Esophagus muscularis mucosa (tissue), 4 donors: ENCODE results near the gene TMEM86B. TPM values are rescaled to one million over a fixed set of nuclear protein-coding genes. Genes with fewer than 3 reads are reported as not detected.

Experiments used
- DNase-seq: peaks from one replicate; pipeline ENCODE4 v3.0.0-alpha.2; 2017; ENCODE audit errors: extremely low spot score
- H3K27ac ChIP-seq, 4 donors: fragments of 200-600 bp; sonication (generic); replicated peaks in 1 of 4; 1 replicate in 3 of 4; 2 replicates in 1 of 4; pipeline ENCODE4 v1.5.1; 2016 to 2019; ENCODE audit warnings: mild to moderate bottlenecking in 1 of 4
- H3K27me3 ChIP-seq, 4 donors: fragments of 200-600 bp; sonication (generic); one replicate each; pipeline versions ENCODE4 v1.5.1 to v1.6.0; 2016 to 2019
- H3K36me3 ChIP-seq, 4 donors: fragments of 200-600 bp; sonication (generic); one replicate each; pipeline ENCODE4 v1.5.1; 2016 to 2019
- H3K4me1 ChIP-seq, 4 donors: fragments of 200-600 bp; sonication (generic); one replicate each; pipeline ENCODE4 v1.5.1; 2016 to 2019
- H3K4me3 ChIP-seq, 4 donors: fragments of 200-600 bp; sonication (generic); 1 replicate in 2 of 4; 2 replicates in 2 of 4; pipeline ENCODE4 v1.5.1; 2016 to 2019; ENCODE audit warnings: mild to moderate bottlenecking in 4 of 4, moderate library complexity in 1 of 4
- H3K9me3 ChIP-seq, 4 donors: fragments of 200-600 bp; sonication (generic); 1 replicate in 3 of 4; 2 replicates in 1 of 4; pipeline ENCODE4 v1.5.1; 2016 to 2019
- EP300 ChIP-seq: sonication (generic); formaldehyde crosslinking; IDR thresholded peaks from one replicate; pipeline ENCODE4 v1.6.1; 2017; ENCODE audit warnings: antibody characterized with exemption
- POLR2A ChIP-seq: fragments of 450-650 bp; IDR thresholded peaks from one replicate; pipeline ENCODE4 v1.6.1; 2017; ENCODE audit warnings: antibody characterized with exemption, moderate library complexity, mild to moderate bottlenecking, low read depth
- POLR2AphosphoS5 ChIP-seq, 2 donors: sonication (generic); formaldehyde crosslinking; IDR thresholded peaks; one replicate each; pipeline ENCODE4 v1.6.1; 2017; ENCODE audit warnings: antibody characterized with exemption in 2 of 2
- WGBS: methylation state at CpG from one replicate; pipeline ENCODE4 v1.1.5; 2018; 5-methylcytosine and 5-hydroxymethylcytosine counted together
- intact Hi-C: fragments of 100-400 bp; cut with DNase I; formaldehyde crosslinking; loops from one replicate; pipeline ENCODE4 v1.15.1; 2023
- total RNA-seq, 4 donors: library from RNA; depleted of rRNA; stranded (reverse); fragments of >200 nt; gene quantifications; one replicate each; pipeline versions ENCODE4 v1.1.0 to v1.2.1, GENCODE V29; 2016
- TF ChIP-seq, protein P1 (sequence below), 3 experiments: fragments of 200-600 bp in 2 of 3; fragments of 450-650 bp in 1 of 3; sonication (generic) in 2 of 3; IDR thresholded peaks; one replicate each; pipeline ENCODE4 v1.5.1; 2017 to 2019; ENCODE audit warnings: antibody characterized with exemption in 3 of 3, mild to moderate bottlenecking in 2 of 3, moderate library complexity in 1 of 3

The TMEM86B gene
- total RNA-seq, 4 donors from 2014 or later, result 1.7 to 2.8 (median 2.4) TPM

DNA sequence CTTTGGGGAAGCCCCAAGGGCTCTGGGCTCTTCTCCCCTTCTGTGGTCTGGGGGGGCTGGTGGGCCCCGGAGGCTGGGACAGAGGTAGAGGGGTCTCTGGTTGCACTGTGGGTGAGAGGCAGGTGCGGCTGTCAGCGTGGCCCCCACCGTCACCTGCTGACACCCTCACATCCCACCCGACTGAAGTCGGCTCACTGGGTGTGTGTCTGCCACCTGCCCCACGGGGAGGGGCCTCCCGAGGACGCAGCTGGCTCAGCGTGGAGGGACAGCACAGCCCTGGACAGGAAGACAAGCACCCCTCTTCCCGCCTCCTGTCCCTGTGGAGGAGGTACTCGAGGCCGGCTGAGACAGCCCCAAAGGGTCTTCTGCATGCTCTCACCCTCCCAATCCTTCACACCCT, 2.2 kb upstream of the TMEM86B start:
- H3K4me3 ChIP-seq, result no peak overlapping the region
- 84% methylated on average over 3 of the region's 13 CpGs for WGBS
- no peaks in the 10 kb centered on the region for H3K9me3 ChIP-seq
- no peak overlapping the region for H3K27ac ChIP-seq
- DNase-seq, result no peak
- peaks cover 0 to 8% (median 0%) of the 10 kb centered on the region in 4 donors for H3K4me1 ChIP-seq
- TF ChIP-seq, protein P1, sequence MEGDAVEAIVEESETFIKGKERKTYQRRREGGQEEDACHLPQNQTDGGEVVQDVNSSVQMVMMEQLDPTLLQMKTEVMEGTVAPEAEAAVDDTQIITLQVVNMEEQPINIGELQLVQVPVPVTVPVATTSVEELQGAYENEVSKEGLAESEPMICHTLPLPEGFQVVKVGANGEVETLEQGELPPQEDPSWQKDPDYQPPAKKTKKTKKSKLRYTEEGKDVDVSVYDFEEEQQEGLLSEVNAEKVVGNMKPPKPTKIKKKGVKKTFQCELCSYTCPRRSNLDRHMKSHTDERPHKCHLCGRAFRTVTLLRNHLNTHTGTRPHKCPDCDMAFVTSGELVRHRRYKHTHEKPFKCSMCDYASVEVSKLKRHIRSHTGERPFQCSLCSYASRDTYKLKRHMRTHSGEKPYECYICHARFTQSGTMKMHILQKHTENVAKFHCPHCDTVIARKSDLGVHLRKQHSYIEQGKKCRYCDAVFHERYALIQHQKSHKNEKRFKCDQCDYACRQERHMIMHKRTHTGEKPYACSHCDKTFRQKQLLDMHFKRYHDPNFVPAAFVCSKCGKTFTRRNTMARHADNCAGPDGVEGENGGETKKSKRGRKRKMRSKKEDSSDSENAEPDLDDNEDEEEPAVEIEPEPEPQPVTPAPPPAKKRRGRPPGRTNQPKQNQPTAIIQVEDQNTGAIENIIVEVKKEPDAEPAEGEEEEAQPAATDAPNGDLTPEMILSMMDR (IDR thresholded peaks at IDR 0.05), result no peak
- peaks cover 44 to 98% (median 95%) of the 10 kb centered on the region in 4 donors for H3K36me3 ChIP-seq
- no peaks in the 10 kb centered on the region for H3K27me3 ChIP-seq
- intact Hi-C loops, result no loop called here

DNA sequence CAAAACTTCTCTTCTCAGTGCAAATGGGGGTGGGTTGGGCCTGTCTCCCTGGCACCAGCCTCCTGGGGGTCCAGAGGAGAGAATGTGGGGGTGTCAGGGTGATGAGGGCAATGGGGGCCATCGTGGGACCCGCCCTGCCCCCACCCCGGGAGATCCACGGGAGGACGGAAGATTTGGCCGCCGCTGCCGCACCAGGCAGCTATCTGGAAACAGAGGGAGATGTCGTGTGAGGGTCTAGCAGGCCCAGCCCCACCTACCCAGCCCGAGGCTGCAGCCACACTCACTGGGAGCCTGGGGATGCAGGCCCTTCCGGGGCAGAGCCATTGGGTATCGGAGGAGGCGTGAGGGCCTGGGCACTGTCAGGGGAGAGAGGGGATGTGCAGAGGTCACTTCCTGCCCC, 1.8 kb upstream of the TMEM86B start:
- Histone ChIP-seq H3K4me3 (no peak overlapping the region), H3K36me3 (peaks cover 44 to 95% (median 93%) of the 10 kb centered on the region in 4 donors), H3K27me3 (no peaks in the 10 kb centered on the region), H3K9me3 (no peaks in the 10 kb centered on the region), H3K4me1 (peaks cover 0 to 8% (median 0%) of the 10 kb centered on the region in 4 donors), H3K27ac (no peak overlapping the region)
- intact Hi-C loops, result no loop called here
- WGBS, result 92% methylated on average over 11 of the region's 13 CpGs
- no peak for TF ChIP-seq POLR2AphosphoS5 (IDR thresholded peaks at IDR 0.05)
- no peak for TF ChIP-seq POLR2A
- TF ChIP-seq, protein P1 (IDR thresholded peaks at IDR 0.05), result no peak
- TF ChIP-seq EP300, result no peak
- no peak for DNase-seq

DNA sequence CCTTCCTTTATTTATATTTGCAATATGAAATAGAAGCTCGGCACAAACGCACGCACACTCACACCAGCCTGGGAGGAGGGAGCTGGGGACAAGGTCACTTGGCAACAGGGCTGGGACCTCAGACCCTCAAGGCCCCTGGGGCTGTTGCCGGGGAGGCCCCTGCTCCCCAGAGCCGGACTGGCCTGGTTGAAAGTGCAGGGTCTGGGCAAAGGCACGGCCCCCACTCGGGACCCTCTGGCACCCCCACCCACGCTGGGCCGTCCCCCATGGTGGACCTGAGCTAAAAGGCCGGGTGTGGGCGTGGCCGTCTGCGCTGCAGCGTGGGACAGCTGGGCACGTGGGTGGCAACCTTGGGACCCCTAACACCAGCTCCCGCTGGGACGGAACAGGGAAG, 1.2 kb upstream of the TMEM86B start:
- intact Hi-C loops, result no loop called here
- 80% methylated on average over 8 of the region's 17 CpGs for whole genome bisulfite sequencing
- no peak overlapping the region for H3K27ac ChIP-seq
- peaks cover 0 to 8% (median 0%) of the 10 kb centered on the region in 4 donors for H3K4me1 ChIP-seq
- no peak for DNase-seq
- no peaks in the 10 kb centered on the region for H3K9me3 ChIP-seq
- H3K4me3 ChIP-seq, result no peak overlapping the region
- H3K36me3 ChIP-seq, result peaks cover 44 to 90% (median 88%) of the 10 kb centered on the region in 4 donors
- TF ChIP-seq, protein P1 (IDR thresholded peaks at IDR 0.05), result no peak
- TF ChIP-seq POLR2A (no peak), POLR2AphosphoS5 (IDR thresholded peaks at IDR 0.05) (no peak), EP300 (no peak)
- H3K27me3 ChIP-seq, result no peaks in the 10 kb centered on the region

DNA sequence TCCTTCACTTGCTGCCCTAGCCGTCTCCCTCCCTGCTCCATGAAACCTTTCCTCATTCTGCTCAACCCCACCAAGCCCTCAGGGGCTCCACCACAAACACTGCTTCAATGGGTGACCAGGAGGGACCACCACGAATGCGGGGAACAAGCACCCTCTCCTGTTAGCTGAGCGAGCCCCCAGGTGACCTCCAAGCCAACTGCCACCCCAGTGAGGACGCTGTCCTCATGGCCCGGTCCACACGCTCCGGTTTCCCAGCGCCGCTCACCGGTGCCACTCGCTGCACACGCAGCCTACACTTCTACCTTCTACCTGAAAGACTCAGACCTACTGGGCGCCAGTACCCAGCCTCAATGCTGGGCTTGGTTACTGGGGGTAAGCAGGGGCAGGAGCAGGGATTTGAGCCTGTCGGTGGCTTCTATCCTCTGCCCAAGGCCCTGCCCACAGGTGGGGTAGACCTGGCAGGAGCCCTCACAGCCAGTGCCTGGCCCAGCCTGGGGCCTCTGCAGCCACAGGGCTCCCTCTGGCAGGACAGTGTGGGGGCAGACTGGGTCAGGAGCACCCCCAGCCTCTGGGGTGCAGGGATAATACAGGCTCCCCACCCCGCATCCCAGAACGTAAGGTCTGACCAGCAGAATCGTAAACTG, 704 bp upstream of the TMEM86B start:
- DNase-seq, result no peak
- TF ChIP-seq POLR2A, result no peak
- no peak for TF ChIP-seq EP300
- no peak for TF ChIP-seq POLR2AphosphoS5 (IDR thresholded peaks at IDR 0.05)
- TF ChIP-seq, protein P1 (IDR thresholded peaks at IDR 0.05), result no peak
- Histone ChIP-seq H3K4me1 (peaks cover 0 to 8% (median 0%) of the 10 kb centered on the region in 4 donors), H3K27ac (no peak overlapping the region), H3K36me3 (peaks cover 44 to 85% (median 83%) of the 10 kb centered on the region in 4 donors), H3K27me3 (no peaks in the 10 kb centered on the region), H3K9me3 (no peaks in the 10 kb centered on the region), H3K4me3 (no peak overlapping the region)
- 97% methylated on average over 12 of the region's 18 CpGs for WGBS
- intact Hi-C loops, result no loop called here

DNA sequence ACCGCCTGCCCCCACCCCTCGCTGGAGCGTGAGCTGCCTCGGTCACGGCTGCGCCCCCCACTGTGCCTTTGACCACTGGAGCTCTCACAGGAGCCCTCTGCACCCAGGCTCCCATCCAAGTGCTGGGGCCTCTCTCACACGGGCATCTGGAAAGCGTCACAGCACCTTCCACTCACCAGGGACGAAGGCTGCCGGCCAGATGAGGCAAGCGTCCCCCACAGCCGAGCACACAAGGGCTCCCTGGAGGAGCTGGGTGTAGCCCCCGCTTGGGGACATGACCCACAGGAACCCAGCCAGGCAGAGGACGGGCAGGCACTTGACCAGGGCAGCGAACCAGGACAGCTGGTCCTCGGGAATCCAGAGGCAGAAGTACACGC, 560 bp downstream of the TMEM86B start:
- no peak for TF ChIP-seq POLR2A
- TF ChIP-seq, protein P1 (IDR thresholded peaks at IDR 0.05), result no peak
- TF ChIP-seq EP300, result no peak
- no peak for TF ChIP-seq POLR2AphosphoS5 (IDR thresholded peaks at IDR 0.05)
- peaks cover 37 to 76% (median 73%) of the 10 kb centered on the region in 4 donors for H3K36me3 ChIP-seq
- 64% methylated on average over 13 of the region's 17 CpGs for WGBS
- no peaks in the 10 kb centered on the region for H3K27me3 ChIP-seq
- no peak overlapping the region for H3K4me3 ChIP-seq
- H3K4me1 ChIP-seq, result peaks cover 0 to 8% (median 0%) of the 10 kb centered on the region in 4 donors
- intact Hi-C loops, result no loop called here
- no peak overlapping the region for H3K27ac ChIP-seq
- no peaks in the 10 kb centered on the region for H3K9me3 ChIP-seq
- no peak for DNase-seq
